NCI-H2196 (cell line): ENCODE measurements around the gene ZFPM1.

Experiments
- DNase-seq: peaks from one replicate; lab custom pipeline; 2025; ENCODE audit not compliant: unreplicated experiment; lab: John Stamatoyannopoulos, UW

The ZFPM1 gene

GRCh38 chr16:88526008-88526905 is 73.2 kb downstream of the ZFPM1 start:
- DNase-seq, result no peak

GRCh38 chr16:88526906-88527185 is 73.8 kb downstream of the ZFPM1 start:
- DNase-seq, result no peak

GRCh38 chr16:88527186-88527936 is 74.3 kb downstream of the ZFPM1 start:
- peak; percentile 22 for DNase-seq

- DNase-seq, result no peak
Measured at GRCh38 chr16:88527937-88528743, 75.1 kb downstream of the ZFPM1 start.

GRCh38 chr16:88528902-88529318 is 75.8 kb downstream of the ZFPM1 start:
- DNase-seq, result no peak

GRCh38 chr16:88529596-88529995 is 76.5 kb downstream of the ZFPM1 start:
- DNase-seq, result no peak

- no peak for DNase-seq
Measured at GRCh38 chr16:88530051-88530857, 77.2 kb downstream of the ZFPM1 start.

GRCh38 chr16:88530858-88531203 is 77.8 kb downstream of the ZFPM1 start:
- DNase-seq, result no peak

GRCh38 chr16:88531346-88531745 is 78.3 kb downstream of the ZFPM1 start:
- DNase-seq, result no peak

GRCh38 chr16:88531931-88532433 is 78.9 kb downstream of the ZFPM1 start:
- no peak for DNase-seq

- no peak for DNase-seq
Measured at GRCh38 chr16:88532434-88533241, 79.6 kb downstream of the ZFPM1 start.

GRCh38 chr16:88533381-88533917 is 80.4 kb downstream of the ZFPM1 start:
- no peak for DNase-seq

- peak; percentile 61 for DNase-seq
Measured at GRCh38 chr16:88533932-88534637, 81.0 kb downstream of the ZFPM1 start.

- DNase-seq, result peak; percentile 2
Measured at GRCh38 chr16:88534638-88535190, 81.6 kb downstream of the ZFPM1 start.

- DNase-seq, result no peak
Measured at GRCh38 chr16:88535191-88535856, 82.2 kb downstream of the ZFPM1 start.

GRCh38 chr16:88535857-88536222 is 82.8 kb downstream of the ZFPM1 start:
- DNase-seq, result no peak

- DNase-seq, result no peak
Measured at GRCh38 chr16:88536510-88536909, 83.4 kb downstream of the ZFPM1 start.
